HG02981 (cell line): ENCODE results near the gene AQP3.
"Not testable (repeated sequence)": the region's sequence is repeated elsewhere in the genome, so short reads cannot be mapped to it uniquely, and the experiment has no call there.

Experiments
- ATAC-seq: cut with Tn5 transposase; IDR thresholded peaks from one replicate; pipeline ENCODE4 v1.9.1; 2021; ENCODE audit warnings: mild to moderate bottlenecking, moderate library complexity; ENCODE audit not compliant: unreplicated experiment

The AQP3 gene

DNA sequence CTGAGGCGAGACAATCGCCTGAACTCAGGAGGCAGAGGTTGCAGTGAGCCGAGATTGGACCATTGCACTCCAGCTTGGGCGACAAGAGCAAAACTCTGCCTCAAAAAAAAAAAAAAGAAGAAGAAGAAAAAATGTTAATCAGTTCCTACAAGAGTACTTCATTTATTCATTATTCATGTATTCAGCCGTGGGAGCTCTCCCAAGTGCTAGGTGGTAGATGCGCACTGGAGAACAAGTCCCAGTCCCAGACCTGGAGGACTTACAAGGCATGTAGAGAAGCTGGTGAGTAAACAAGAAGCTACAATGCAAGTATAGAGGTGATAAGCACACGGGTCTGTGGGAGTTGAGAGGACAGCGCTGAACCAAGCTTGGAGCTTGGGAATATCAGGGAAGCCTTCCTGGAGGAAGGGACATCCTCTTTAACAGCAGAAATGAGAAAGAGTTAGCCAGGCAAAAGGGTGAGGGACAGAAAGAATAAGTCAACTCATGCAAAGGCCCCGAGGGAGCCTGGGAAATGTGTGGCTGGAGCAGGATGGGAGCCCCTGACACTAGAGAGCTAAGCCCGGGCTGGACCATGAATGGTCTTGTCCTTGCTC lies 27.6 kb downstream of the AQP3 start:
- ATAC-seq: no peak

DNA sequence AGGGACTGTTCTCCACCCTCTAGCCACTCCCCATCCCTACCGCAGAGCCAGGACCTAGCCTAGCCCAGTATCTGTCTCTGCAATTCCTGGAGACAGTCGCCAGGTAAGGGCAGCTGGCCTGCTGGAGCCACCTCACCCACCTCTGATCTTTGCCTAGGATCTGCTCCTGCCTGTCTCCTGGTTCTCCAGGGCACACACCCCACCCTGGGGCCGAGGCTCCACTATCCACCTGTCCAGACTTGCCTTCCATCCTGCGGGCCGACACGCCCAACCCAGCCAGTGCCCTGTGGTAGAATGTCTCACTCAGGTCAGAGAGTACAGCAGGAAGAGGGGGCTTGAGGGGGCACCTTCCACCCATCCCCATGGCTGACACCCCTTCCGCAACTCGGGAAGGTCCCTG lies 29.3 kb downstream of the AQP3 start:
- no peak for ATAC-seq

DNA sequence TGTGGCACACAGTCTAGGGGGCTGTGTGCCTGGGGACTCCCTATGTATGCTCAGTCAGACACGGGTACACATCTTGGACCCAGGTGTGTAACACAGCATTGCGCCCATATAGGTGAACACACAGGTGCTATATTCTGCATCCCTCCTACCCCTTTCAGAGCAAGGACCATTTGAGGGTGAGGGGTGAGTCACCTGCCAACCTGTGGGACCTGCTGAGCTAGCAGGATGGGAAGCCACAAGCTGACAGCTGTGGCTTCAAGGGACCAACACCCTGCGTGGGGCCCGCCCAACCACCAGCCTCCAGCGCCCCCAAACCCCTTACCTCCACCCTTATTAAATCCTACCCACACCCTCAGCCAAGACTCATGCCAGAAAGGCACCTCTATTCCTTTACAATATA lies 30.4 kb downstream of the AQP3 start:
- ATAC-seq: no peak

DNA sequence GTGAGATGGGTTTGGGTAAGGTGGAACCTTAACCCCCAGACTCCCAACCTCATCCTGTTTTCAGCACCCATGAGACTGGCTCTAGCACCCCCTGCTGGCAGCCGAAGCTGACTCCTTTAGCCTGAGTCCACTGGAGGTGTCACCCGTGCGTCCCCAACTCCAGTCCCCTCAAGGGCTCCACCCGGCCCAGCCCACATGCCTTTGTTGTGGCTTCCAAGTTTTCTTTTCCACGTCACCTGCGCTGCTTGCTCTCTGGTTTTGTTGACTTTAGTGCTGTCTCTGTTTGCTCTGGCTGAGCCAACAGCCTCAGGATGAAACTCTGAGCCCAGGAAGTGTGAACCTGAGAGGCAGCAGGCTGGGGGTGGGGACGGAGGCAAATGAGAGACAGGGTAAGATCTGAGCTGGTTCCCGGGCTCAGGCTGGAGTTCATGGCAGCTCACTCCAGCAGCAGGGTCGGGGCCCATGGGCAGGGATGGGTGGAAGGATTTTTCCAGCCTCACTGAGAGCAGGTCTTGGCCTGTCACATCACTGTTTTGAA lies 31.8 kb downstream of the AQP3 start:
- no peak for ATAC-seq

DNA sequence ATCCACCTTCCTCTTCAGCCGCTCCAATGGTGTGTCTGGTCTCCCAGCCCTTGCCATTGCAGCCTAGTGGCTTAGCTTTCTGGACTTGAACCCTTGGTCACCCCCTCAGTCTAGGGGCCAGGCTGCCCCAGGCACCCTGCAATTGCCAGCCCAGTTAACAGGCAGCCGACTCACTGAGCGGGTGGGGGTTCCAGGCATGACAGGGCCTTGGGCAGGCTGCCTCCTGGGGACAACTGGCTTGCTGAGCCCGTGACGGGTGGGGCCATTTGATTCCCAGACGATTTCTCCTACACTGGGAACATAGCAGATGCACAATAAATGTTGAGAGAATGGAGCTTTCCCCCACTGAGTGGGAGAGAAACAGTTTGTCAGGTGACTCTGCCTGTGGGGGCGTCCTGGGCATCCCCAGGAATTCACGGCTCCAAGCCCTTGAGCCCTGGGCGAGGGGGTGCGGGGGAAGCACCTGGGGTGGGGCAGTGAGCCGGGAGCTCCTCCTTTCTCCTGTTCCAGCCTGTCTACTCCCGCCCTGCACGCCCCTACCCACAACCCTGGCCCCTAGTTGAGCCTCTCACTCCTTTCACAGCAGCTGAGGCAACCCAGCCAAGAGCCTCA lies 32.4 kb downstream of the AQP3 start:
- no peak for ATAC-seq

DNA sequence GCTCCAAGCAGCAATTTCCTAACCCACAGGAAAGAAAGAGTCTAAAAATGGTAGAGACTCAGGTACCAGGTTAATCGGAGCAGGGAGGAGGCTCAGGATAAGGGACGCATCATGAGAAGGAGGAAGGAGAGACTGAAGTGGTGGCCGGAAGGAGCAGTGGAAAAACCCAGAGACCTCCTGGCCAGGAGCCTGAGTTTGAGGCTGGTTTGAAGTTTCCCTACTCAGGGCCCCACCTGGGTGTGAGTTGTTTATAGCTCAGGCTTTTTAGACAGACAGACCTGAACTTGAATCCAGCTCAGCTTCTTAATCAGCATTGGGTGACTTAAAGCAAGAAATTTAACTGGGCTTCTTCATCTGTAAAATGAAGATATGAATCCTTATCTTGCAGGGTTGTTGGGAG lies 33.1 kb downstream of the AQP3 start:
- no peak for ATAC-seq

DNA sequence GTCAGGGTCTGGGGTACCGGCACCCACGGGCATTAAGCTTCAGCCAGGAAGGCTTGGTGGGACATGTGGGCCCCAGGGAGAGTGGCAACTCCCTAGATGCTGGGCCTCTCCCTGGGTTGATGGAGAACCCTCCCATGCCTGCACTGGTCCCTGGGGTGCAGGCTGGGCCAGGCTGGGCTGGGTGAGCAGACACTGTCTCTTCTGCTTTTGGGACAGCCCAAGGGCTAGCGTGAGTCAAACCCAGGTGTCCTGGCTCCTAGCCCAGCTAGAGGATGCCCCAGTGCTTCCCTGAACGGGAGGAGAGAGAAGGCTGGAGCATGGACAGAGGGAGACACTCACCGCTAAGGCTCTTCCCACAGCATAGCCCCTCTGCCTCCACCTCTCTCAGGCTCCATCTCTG lies 39.3 kb downstream of the AQP3 start:
- no peak for ATAC-seq

DNA sequence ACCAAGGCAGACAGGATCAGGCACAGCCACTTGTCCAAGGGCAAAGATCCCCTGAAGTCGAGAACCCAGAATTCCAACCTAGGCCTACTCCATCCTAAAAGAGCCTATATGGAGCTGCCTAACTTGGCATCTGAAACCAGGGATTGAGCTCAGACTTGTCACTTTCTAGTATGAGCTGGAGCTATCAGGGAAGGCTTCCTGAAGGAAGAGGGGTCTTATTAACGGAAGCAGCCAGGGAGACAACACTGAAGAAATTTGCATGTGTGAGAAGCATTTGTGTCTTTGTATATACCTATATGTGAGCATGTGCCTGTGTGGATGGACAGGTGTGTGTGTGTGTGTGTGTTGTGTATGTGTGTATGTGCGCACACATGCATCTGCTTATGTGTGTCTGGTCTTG lies 40.3 kb downstream of the AQP3 start:
- ATAC-seq: no peak

DNA sequence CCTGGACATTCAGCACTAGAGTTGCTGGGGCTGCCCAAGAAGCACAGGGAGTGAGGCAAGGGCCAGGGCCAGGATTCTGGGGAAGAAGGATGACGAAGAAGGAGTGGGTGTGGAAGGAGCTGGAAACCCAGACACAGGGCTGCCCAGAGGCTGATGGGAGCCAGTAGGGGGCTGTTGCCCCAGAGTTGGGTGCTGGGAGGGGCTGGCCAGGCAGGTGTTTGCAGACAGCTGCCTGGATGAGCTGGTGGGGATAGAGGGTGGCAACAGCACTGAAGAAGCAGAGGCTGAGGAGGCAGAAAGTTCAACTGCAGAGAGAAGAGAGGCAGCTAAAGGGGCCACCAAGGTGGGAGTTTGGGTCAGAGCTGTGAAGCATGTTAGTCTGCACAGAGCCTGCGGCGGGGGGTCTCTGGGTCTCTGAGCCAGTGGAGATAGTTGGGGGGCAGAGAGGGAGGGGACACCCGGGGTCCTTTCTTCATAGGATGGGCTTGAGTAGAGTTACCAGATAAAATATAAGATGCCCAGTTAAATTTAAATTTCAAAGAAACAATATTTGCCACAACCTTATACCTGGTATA lies 42.5 kb downstream of the AQP3 start:
- ATAC-seq: no peak

DNA sequence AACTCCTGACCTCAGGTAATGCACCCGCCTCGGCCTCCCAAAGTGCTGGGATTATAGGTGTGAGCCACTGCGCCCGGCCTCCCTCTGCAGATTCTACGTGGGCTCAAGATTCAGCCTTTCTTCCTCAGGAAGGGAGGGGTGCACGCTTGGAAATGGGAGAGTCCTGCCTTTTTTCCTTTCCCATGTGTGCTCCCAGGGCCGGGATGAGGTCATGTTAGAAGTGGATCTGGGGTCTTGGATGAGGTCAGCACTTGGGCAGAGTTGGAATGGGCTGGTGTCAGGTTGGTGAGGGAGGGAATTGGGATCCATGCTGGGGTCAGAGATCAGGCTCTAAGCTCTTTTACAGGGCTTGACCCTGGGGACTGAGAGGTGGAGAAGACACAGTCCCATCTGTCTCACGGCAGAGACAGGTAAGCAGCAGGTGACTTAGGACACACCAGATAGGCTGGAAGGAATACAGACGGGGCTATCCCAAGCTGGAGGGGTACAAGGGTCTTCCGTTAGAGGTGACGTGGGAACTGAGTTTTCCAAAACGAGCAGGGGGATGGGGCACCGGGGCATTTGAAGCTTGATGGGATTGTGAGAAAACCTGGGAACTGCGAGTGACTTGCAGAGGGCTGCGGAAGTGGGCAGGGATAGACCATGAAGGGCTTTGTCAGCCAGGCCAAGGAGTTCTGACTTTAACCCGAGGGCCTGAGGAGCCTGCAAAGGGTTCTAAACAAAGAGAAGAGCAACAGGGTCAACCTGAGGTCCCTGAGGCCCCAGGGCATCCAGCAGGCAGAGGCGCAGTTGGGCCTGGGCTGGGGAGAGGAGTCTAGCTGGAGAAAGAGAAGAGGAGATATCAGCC lies 43.2 kb downstream of the AQP3 start:
- no peak for ATAC-seq

DNA sequence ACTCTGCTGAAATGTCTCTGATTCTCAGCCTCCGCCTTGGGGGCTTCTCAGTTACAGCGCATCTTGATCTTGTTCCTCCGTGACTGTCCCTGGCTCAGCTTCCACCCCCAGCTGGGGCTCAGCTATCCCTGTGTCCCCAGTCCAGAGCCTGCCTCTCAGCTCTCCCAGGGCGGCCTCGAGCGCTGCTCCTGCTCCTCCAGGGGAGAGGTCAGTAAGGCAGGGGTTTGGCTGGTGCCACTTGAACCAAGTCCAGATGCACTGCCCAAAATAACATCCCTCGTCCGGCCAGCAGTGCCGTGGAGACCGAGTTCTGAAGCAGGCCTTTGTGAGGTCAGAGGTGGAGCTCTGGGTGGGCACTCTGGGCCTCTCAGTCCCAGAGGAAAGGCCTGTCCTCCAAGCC lies 45.0 kb downstream of the AQP3 start, which contains the start of gene AQP7:
Gene AQP7, minus strand, starts transcription at position 198 of the 400 bp plus-strand sequence. CDS start 1,306 bp downstream, outside the sequence.
- not testable (repeated sequence) for ATAC-seq

DNA sequence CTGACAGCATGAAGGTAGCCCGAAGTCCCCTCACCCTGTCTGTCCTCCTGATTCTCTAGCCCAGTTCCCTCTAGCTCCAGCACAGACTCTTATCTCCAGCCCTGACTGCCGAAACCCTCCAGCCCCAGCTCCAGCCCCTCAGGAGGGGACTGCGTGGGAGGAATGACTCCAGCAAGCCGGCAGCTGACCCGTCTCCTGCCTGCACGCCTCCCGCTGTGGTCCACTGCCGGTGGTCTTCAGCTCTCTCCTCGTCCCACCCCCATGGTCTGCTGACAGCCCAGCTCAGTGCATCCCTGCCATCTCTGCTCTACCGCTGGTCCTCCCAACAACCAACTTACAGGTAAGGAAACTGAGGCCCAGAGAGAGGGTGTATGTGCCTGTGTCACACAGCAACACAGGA lies 45.6 kb downstream of the AQP3 start:
- not testable (repeated sequence) for ATAC-seq

DNA sequence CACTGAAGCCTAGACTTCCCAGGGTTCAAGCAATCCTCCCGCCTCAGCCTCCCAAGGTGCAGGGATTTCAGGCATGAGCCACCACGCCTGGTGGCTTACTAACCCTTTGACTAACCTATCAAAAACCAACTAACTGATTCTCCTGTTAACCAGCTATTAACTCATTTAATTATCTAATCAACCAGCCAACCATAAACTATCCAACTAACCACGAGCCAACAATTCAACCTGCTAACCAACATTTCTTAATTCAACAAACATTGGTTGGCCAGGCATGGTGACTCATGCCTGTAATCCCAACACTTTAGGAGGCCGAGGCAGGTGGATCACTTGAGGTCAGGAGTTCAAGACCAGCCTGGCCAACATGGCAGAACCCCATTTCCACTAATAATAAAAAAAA lies 48.3 kb downstream of the AQP3 start:
- ATAC-seq: not testable (repeated sequence)

DNA sequence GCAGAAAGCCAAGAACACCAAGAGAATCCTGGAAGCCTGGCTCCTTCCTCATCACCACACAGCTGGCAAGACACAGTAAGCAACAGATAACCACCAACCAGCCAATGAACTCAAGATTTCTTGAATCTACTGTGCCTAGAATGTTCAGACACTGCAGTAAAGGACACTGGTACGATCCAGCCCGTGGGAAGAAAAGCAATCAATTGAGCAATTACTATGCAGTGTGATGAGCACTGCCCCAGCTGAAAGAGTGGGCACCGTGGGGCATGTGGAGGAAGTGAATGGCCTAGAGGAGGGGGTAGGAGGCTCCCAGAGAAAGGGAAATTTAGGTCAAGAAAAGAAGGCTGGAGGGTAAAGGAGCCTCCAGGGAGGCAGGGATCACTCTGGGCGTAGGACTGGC lies 49.6 kb downstream of the AQP3 start:
- not testable (repeated sequence) for ATAC-seq

DNA sequence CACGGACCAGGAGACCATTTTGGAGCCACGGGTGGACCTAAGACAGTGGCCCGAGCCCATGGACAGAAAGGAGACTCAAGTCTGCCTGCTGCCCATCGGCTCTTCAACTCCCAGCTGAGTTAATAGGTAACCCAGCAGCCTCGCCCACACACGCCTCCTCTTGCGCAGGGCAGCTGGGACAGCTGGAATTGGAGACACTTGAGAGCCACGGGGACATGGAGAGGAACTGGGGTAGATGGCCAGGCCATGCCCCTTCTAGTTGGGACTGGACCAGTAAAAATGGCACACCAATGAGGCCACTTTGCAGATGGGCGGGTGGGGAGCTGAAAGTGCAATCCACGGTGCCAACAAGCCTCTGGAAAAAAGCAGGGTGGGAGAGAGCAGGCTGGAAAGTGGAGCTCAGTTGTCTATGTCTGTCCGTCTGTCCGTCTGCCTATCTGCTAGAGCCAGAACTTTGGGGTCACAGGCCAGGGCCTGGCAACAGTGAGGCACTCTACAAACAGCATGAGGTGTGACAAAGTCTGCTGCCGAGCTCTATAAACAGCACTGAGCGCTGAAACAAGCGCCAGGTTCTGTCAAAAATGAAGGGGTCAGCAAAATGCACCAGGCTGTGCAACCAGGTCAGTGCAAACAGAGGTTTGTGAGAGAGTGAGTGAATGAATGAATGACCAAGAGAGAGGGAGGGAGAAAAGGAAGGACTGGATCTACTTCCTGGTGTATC lies 52.1 kb downstream of the AQP3 start:
- not testable (repeated sequence) for ATAC-seq

DNA sequence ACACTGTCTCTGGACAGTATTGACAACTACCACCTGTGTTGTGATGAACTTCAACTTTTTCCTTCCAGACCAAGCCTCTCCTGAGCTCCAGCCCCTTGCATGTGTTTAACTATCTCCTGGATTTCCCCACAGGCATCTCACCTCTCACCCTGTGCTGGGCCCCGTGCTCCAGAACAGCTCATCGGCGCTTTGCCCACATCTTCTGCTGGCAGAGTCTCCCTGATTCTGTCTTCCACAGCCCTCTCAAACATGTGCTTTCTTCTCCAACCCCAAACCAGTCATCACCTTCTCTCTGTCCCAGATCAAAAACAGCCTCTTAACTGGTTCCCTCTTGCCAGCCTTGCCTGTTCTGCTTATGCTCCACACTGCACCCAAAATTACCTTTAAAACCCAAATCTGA lies 53.4 kb downstream of the AQP3 start:
- not testable (repeated sequence) for ATAC-seq

DNA sequence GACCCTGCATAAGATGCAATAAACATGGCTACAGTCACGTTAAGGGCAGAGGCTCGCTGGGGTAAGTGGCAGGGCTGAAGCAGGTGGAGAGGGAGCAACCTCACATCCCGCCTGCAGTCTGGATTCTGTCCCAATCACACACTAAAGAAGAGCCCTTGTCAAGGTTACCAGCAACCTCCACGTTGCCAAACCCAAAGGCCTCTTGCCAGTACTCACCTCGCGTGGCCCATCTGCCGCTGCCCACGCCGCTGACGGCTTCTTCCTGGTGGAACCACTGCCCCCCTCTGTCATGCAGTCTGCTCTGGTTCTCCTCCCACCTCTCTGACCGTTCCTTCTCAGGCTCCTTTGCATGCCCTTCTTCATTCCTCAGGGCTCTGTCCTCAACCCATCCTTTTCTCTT lies 53.8 kb downstream of the AQP3 start:
- ATAC-seq: no peak

DNA sequence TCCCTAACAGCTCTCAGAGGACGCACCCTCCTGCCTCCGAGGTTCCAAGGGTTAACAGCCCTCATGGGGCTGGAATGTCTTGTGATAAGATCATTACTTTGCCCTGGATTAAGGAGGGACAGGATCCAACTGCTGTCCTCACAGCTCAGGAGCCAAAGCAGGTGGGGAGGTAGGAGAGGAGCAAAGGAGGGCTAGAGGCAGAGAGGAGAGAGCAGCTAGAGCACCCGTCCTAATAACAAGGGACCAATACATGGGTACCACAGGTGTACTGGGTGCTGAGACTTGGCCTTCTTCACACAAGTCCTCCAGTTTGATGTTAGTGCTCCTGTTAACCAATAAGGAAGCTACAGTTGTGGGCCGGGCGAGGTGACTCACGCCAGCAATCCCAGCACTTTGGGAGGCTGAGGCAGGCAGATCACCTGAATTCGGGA lies 54.8 kb downstream of the AQP3 start:
- not testable (repeated sequence) for ATAC-seq
